GM21723 (cell line): ENCODE data around the gene BCAN.
"Not testable (repeated sequence)": the region's sequence is repeated elsewhere in the genome, so short reads cannot be mapped to it uniquely, and the experiment has no call there.

Source experiments
- ATAC-seq: cut with Tn5 transposase; IDR thresholded peaks from one replicate; pipeline ENCODE4 v1.9.1; 2021; ENCODE audit warnings: mild to moderate bottlenecking, moderate library complexity; ENCODE audit not compliant: unreplicated experiment

The BCAN gene

GRCh38 chr1:156616463-156616862 lies 25.5 kb upstream of the BCAN start:
- ATAC-seq = no peak

DNA sequence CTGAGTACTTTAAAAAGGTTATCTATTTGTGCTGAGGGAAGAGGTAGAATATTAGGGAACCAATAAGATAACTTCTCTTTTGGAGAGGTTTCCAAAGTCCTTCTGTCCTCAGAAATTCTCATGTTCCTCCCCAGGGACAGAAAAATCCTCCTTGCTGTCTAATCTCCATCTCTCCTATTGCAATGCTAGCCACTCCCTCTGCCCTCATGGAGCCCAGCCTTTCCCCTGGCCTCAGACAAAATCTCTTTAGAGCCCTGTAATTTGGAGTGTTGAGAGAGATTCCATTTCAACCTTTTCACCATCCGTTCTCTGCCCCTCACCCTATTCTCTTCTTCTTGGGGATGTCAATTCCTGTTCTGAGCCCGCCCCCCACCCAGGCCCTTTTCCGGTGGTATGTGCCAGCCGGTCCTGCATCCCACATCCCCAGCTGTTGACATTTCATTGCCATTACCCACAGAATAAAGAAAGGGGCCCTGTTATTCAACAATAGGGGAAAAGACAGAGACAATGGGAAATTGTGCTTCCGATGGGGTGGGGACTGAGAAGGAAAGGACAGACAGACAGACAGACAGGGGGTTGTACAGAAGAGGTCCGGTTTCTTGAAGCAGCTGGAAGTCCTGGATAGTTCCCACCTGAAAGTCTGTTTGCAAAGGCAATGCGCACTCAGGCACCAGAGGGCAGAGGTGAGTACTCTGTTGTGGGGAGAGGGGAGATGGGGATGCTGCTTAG lies 22.9 kb upstream of the BCAN start, which contains the start of gene HAPLN2:
HAPLN2 (plus strand) TSS at position 563 of the 729 bp plus-strand sequence. CDS start 4,076 bp downstream, outside the sequence.
- ATAC-seq = no peak

GRCh38 chr1:156619582-156619955 lies 22.3 kb upstream of the BCAN start:
- no peak for ATAC-seq

- ATAC-seq = no peak
Measured at GRCh38 chr1:156622581-156623297, 19.2 kb upstream of the BCAN start.

DNA sequence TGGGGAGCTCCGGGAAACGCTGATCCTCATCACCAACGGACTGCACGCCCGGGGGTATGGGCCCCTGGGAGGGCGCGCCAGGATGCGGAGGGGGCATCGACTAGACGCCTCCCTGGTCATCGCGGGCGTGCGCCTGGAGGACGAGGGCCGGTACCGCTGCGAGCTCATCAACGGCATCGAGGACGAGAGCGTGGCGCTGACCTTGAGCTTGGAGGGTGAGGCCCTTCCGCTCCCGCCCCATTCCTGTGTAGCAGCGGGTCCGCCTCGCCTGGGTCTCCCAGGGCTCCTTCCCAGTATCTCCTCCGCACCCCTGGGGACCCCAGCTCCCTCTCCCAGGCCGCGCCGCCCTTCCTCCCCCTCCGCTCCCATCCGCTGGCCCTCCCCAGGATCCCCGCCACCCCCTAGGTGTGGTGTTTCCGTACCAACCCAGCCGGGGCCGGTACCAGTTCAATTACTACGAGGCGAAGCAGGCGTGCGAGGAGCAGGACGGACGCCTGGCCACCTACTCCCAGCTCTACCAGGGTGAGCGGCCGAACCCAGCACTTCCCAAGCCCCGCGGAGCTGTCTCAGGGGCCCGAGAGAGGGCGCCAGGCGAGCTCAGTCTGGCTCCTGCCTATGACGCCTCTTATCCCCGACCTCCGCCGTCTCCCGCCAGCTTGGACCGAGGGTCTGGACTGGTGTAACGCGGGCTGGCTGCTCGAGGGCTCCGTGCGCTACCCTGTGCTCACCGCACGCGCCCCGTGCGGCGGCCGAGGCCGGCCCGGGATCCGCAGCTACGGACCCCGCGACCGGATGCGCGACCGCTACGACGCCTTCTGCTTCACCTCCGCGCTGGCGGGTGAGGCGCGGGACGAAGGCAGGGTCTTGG lies 17.7 kb upstream of the BCAN start:
- ATAC-seq = no peak

GRCh38 chr1:156624814-156625435 lies 17.0 kb upstream of the BCAN start:
- ATAC-seq = no peak

DNA sequence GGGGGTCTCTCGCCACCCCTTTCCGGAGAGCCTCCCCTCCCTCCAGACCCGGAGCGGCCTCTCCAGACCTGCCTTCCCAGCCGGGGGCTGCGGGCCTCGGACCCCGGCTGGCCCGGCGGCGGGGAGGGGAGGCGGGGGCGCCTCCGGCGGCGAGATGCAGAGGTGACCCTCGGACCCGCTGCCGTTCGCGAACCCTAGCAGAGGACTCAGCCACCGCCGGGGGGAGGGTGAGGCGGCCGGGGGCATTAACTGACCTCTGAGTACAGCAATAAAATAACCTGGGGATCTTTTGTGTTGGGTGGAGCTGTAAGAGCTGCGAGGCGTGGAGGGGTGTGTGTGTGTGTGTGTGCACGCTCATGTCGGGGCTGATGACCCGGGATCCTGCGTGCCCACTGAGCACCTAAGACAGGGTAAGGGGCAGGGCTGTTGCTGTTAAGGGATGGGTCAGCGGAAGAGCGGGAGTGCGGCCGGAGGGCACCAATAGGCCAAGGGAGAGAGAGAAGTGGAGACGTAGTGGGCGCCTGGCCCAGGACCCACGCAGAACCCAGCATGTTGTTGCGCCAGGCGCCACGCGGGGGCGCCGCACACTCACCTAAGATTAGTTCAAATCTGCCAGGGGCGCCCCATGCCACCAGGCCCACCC lies 16.4 kb upstream of the BCAN start:
- ATAC-seq = no peak

DNA sequence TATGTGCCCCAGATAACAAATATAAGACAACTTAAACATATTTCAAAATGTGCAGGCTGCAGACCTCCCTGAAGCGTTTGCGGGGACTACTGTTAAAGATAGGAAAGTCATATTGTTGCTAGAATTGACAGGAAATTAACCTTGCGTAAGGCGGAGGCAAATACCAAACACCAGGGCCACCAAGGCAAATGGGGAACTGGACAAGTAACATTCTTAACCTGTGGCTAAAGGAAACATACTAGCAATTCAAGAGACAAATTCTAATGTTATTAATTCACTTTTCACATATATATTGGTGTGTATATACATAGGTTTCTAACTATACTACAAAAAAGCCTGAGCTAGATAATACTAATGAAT lies 15.9 kb upstream of the BCAN start:
- ATAC-seq = no peak

- no peak for ATAC-seq
Measured at GRCh38 chr1:156627313-156627880, 14.5 kb upstream of the BCAN start.

DNA sequence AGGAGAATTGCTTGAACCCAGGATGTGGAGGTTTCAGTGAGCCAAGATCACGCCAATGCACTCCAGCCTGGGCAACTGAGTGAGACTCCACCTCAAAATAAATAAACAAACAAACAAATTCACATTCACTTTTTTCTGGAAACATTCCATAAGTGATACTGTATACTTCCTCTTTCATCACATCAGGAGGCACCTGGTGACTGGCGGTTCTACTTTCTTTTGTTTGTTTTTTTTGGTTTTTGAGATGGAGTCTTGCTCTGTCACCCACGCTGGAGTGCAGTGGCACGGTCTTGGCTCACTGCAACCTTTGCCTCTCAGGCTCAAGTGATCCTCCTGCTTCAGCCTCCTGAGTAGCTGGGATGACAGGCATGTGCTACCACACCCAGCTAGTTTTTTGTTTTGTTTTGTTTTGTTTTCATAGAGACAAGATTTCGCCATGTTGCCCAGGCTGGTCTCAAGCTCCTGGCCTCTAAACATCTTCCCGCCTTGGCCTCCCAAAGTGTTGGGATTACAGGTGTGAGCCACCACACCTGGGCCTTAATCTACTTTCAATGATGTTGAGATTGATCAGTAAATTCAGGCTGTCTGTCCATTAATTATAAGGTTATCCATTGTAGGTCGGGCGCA lies 12.0 kb upstream of the BCAN start:
- no peak for ATAC-seq

DNA sequence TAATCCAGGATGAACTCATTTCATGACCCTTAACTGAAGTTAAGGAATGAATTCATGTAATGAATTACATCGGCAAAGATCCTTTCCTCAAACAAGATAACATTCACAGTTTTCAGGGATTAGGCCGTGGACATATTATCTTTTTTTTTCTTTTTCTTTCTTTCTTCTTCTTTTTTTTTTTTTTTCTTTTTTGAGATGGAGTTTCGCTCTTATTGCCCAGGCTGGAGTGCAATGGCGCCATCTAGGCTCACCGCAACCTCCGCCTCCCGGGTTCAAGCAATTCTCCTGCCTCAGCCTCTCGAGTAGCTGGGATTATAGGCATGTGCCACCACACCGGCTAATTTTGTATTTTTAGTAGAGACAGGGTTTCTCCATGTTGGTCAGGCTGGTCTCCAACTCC lies 10.8 kb upstream of the BCAN start:
- not testable (repeated sequence) for ATAC-seq

GRCh38 chr1:156632355-156632754 lies 9.6 kb upstream of the BCAN start:
- ATAC-seq = no peak

GRCh38 chr1:156638189-156638985 lies 3.5 kb upstream of the BCAN start:
- ATAC-seq = no peak

GRCh38 chr1:156639601-156640101 lies 2.3 kb upstream of the BCAN start:
- no peak for ATAC-seq

DNA sequence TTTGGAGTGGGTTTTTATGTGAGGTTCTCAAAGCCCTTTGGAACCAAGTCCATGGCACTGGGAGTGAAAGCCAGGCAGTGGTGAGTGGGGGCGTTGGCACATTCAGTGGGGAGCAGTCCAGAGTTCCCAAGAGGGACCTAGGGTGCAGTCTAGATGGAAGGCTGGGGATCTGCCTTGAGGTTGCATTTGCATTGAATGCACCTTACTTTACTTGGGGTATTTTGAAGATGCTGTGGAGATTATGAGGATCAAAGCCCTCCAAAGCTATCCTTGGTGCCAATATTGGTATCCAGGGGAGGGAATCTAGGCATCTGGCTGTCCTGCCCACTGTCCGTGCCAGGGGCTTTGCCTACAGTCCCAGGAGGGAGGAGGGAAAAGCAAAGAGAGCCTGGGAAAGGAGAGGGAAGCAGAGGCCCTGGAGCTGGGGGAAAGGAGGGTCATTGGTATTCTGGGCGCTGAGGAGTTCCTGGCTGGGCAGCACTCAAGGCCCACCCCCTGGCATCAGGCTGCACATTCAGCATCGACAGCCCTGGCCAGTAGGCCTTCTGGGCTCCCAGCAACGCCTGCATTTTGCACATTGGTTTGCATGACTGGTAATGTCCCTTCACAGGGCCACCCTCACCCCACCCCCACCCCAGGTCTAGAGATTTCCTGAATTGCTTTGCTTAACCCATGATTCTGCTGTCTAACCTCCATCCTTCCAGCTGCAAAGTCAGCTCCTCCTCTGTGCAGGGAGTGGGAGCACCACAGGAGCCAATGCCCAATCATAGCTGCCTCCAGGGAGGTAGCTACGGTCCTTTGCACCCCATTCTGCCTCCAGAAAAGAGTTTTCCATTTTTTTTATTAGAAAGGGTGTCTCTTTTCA lies 843 bp upstream of the BCAN start:
- ATAC-seq = no peak

DNA sequence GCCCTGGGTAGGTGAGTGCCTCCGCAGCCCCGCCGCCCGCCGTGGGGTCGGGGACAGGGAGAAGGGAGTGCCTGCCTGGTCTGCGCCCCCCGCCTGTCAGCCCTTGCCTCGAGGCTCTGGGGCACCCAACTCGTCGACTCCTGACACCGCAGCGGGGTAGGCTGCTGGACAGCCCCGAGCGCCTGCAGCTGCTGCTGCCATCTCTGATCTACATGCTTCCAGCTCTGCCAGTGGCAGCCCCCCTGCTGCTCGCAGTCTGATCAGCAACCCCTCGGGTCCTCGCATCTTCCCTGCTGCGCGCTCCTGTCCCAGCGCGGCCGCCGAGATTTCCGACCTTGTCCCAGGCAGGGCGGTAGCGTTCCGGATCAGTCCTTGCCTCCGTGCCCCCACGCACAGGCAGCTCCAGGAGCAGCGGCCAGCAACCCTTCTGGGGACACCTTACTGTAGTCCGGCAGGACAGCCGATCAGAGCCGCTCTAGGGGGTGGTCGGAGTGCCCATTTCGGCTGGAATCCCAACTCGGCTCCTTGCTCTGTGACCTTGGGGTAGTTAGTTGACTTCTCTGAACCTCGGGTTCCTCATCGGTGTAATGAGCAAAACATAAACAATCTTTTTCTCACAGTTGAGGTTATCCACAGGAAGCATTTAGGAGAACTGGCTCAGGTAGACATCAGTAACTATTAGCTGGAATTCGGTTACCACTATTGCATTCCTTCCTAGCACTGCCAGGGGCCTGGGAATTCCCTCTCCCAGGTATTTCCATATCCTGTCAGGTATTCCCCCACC lies 540 bp downstream of the BCAN start:
- no peak for ATAC-seq
